Measurements from ENCODE around the gene GPX7.
A peak's percentile ranks its signal among the peaks of the same experiment; 100 is the strongest.
"Not testable (repeated sequence)": the region's sequence is repeated elsewhere in the genome, so short reads cannot be mapped to it uniquely, and the experiment has no call there.

Gene GPX7

GRCh38 chr1:52601991-52602855 is at the start of gene GPX7:
Gene GPX7, plus strand, starts transcription at chr1:52602371. Its CDS starts 39 bp downstream, at chr1:52602410.
- no peak for DNase-seq (ENCODE audit: low spot score)

- peak; percentile 65 for DNase-seq (ENCODE audit: low spot score)
These were observed 49.4 kb upstream of the GPX7 start, which contains the start of gene TUT4 for GRCh38 chr1:52552505-52553361. Gene TUT4, minus strand, starts transcription at chr1:52553092. Its CDS starts 26,812 bp downstream, at chr1:52526280.

- DNase-seq (ENCODE audit: low spot score), result peak; percentile 80
These were observed 48.6 kb upstream of the GPX7 start for GRCh38 chr1:52553362-52554266.

GRCh38 chr1:52554267-52554640 is 47.9 kb upstream of the GPX7 start:
- no peak for DNase-seq (ENCODE audit: low spot score)

GRCh38 chr1:52554756-52555155 is 47.4 kb upstream of the GPX7 start:
- DNase-seq (ENCODE audit: low spot score), result no peak

GRCh38 chr1:52556641-52557360 is 45.4 kb upstream of the GPX7 start:
- DNase-seq (ENCODE audit: low spot score), result no peak

- DNase-seq (ENCODE audit: low spot score), result no peak
These were observed 43.2 kb upstream of the GPX7 start for GRCh38 chr1:52558941-52559340.

- no peak for DNase-seq (ENCODE audit: low spot score)
These were observed 42.3 kb upstream of the GPX7 start for GRCh38 chr1:52559875-52560274.

- no peak for DNase-seq (ENCODE audit: low spot score)
These were observed 39.4 kb upstream of the GPX7 start for GRCh38 chr1:52562766-52563165.

- no peak for DNase-seq (ENCODE audit: low spot score)
These were observed 34.2 kb upstream of the GPX7 start for GRCh38 chr1:52567943-52568342.

- DNase-seq (ENCODE audit: low spot score), result no peak
These were observed 32.5 kb upstream of the GPX7 start for GRCh38 chr1:52569449-52570210.

GRCh38 chr1:52571783-52572182 is 30.4 kb upstream of the GPX7 start:
- DNase-seq (ENCODE audit: low spot score), result no peak

GRCh38 chr1:52572387-52572786 is 29.8 kb upstream of the GPX7 start:
- DNase-seq (ENCODE audit: low spot score), result no peak

- DNase-seq (ENCODE audit: low spot score), result peak; percentile 34
These were observed 27.6 kb upstream of the GPX7 start for GRCh38 chr1:52574594-52574993.

GRCh38 chr1:52576074-52576473 is 26.1 kb upstream of the GPX7 start:
- no peak for DNase-seq (ENCODE audit: low spot score)

GRCh38 chr1:52578066-52578465 is 24.1 kb upstream of the GPX7 start:
- DNase-seq (ENCODE audit: low spot score), result not testable (repeated sequence)

- no peak for DNase-seq (ENCODE audit: low spot score)
These were observed 22.8 kb upstream of the GPX7 start for GRCh38 chr1:52579415-52579814.

- DNase-seq (ENCODE audit: low spot score), result no peak
These were observed 21.9 kb upstream of the GPX7 start for GRCh38 chr1:52580283-52580682.

- DNase-seq (ENCODE audit: low spot score), result no peak
These were observed 20.0 kb upstream of the GPX7 start for GRCh38 chr1:52582116-52582696.

- DNase-seq (ENCODE audit: low spot score), result no peak
These were observed 16.7 kb upstream of the GPX7 start for GRCh38 chr1:52585474-52585873.

Measured in LoVo (cell line).